ENCODE results near the gene DICER1. TPM values are rescaled to one million over a fixed set of nuclear protein-coding genes. Genes with fewer than 3 reads are reported as not detected.
"Not testable (repeated sequence)": the region's sequence is repeated elsewhere in the genome, so short reads cannot be mapped to it uniquely, and the experiment has no call there.

Gene DICER1
- total and polyA plus RNA-seq, 8 donors = 5.7 to 37.8 (median 24.6) TPM

- no peaks in the 10 kb centered on the region for H3K9me3 ChIP-seq
- no peaks in the 10 kb centered on the region for H3K36me3 ChIP-seq
- WGBS, 2 donors = 86% methylated on average over 8 of the region's 8 CpGs
- H3K27ac ChIP-seq = no peak overlapping the region
- H3K4me1 ChIP-seq = peaks cover 0 to 34% (median 25%) of the 10 kb centered on the region in 3 donors
- H3K27me3 ChIP-seq = no peaks in the 10 kb centered on the region
- no peak for TF ChIP-seq CTCF (IDR thresholded peaks at IDR 0.05)
- FAIRE-seq (no peak), ATAC-seq (no peak), DNase-seq (no peak)
- intact Hi-C loops (cut with DNase I) = no loop called here
- H3K4me3 ChIP-seq = no peak overlapping the region
Measured at GRCh38 chr14:95180966-95181741, 23.8 kb upstream of the DICER1 start.

GRCh38 chr14:95175670-95176069 lies 18.3 kb upstream of the DICER1 start:
- H3K27ac ChIP-seq; FAIRE-seq; H3K4me3 ChIP-seq; ATAC-seq; H3K9me3 ChIP-seq; H3K4me1 ChIP-seq; DNase-seq; H3K27me3 ChIP-seq; intact Hi-C loops (cut with DNase I); H3K36me3 ChIP-seq: not testable (repeated sequence)
- 92 to 99% methylated on average over 3 of the region's 3 CpGs for WGBS, 2 donors

GRCh38 chr14:95174184-95174792 lies 17.0 kb upstream of the DICER1 start:
- TF ChIP-seq CTCF (IDR thresholded peaks at IDR 0.05) = no peak
- H3K36me3 ChIP-seq = no peaks in the 10 kb centered on the region
- H3K4me3 ChIP-seq = no peak overlapping the region
- H3K27me3 ChIP-seq = no peaks in the 10 kb centered on the region
- WGBS, 2 donors = 39 to 47% methylated on average over 2 of the region's 2 CpGs
- intact Hi-C loops (cut with DNase I) = no loop called here
- no peaks in the 10 kb centered on the region for H3K9me3 ChIP-seq
- ATAC-seq = peak; percentile 38 to 67 (median 64)
- no peaks in the 10 kb centered on the region for H3K4me1 ChIP-seq
- H3K27ac ChIP-seq = no peak overlapping the region
- FAIRE-seq = no peak
- no peak for DNase-seq

GRCh38 chr14:95173518-95173917 lies 16.2 kb upstream of the DICER1 start:
- no peak for FAIRE-seq
- intact Hi-C loops (cut with DNase I) = no loop called here
- no peaks in the 10 kb centered on the region for H3K9me3 ChIP-seq

GRCh38 chr14:95167177-95167576 lies 9.8 kb upstream of the DICER1 start:
- peaks cover 0 to 6% (median 0%) of the 10 kb centered on the region in 3 donors for H3K4me1 ChIP-seq
- 91 to 95% methylated on average over 2 of the region's 2 CpGs for WGBS, 2 donors
- ATAC-seq = no peak
- DNase-seq = no peak
- no peak overlapping the region for H3K4me3 ChIP-seq
- H3K27me3 ChIP-seq = no peaks in the 10 kb centered on the region
- TF ChIP-seq CTCF (IDR thresholded peaks at IDR 0.05) = no peak
- FAIRE-seq = no peak
- intact Hi-C loops (cut with DNase I) = no loop called here
- H3K9me3 ChIP-seq = no peaks in the 10 kb centered on the region
- H3K27ac ChIP-seq = no peak overlapping the region
- no peaks in the 10 kb centered on the region for H3K36me3 ChIP-seq

More at GRCh38 chr14:95173518-95173917, 16.2 kb upstream of the DICER1 start:
- Histone ChIP-seq H3K27me3 (no peaks in the 10 kb centered on the region), H3K36me3 (no peaks in the 10 kb centered on the region), H3K27ac (no peak overlapping the region), H3K4me3 (no peak overlapping the region), H3K4me1 (no peaks in the 10 kb centered on the region)
- ATAC-seq (peak in 3 of 4 donors; percentile 21 to 52 (median 22)), DNase-seq (no peak)
- TF ChIP-seq CTCF (IDR thresholded peaks at IDR 0.05) = no peak
